Activated CD4-positive, alpha-beta T cell treated with anti-CD3 and anti-CD28 coated beads, Interleukin-2, amount 50 U/mL, for 16 hours (primary cell): ENCODE data around the gene ASTN2.
A peak's percentile ranks its signal among the peaks of the same experiment; 100 is the strongest.
"Not testable (repeated sequence)": the region's sequence is repeated elsewhere in the genome, so short reads cannot be mapped to it uniquely, and the experiment has no call there.

Source experiments
- DNase-seq: peaks from one replicate; pipeline ENCODE4 v3.0.0-alpha.2; 2020

Gene ASTN2

DNA sequence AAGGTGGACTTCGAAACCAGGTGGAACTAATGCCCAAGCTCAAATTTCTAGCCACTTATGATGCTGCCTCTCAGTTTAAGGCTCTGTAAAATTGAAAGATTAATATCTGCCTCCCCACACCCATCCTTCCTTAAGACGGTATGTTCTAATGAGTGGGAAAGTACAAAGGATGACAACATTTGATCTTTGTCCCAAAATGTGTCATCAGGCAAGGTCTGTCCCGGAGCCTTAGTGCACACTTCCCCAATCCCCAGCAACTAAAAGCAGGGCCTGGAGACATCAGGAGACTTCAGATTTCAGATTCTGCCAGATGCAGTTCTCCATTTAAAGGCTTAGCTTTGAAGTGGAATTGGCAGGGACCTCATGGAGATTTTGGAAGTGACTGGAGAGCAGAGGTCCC is 316.5 kb downstream of the ASTN2 start:
- no peak for DNase-seq

GRCh38 chr9:117097761-117098160 is 317.1 kb downstream of the ASTN2 start:
- DNase-seq = no peak

- no peak for DNase-seq
These were observed 318.7 kb downstream of the ASTN2 start for GRCh38 chr9:117096138-117096537.

- no peak for DNase-seq
These were observed 319.8 kb downstream of the ASTN2 start for GRCh38 chr9:117095081-117095480.

- no peak for DNase-seq
These were observed 320.7 kb downstream of the ASTN2 start for GRCh38 chr9:117093891-117094844.

GRCh38 chr9:117092582-117092981 is 322.3 kb downstream of the ASTN2 start:
- no peak for DNase-seq

DNA sequence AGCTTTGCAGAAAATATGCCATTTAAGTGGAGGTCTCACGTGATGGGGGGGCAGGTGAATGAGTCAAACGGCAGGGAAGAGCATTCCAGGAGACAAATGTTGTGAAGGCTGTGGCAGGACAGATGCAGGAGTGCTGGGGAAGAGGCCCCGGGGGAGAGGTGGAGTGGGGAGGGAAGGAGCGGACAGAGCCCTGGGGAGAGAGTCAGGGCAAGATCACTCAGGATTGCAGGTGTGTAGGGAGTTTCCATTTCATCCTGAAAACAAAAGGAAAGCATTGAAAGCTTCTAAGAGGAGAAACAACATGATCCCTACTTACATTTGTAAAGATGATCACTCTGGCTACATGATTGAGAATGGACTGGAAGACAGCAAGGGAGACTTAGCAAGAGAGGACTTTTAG is 323.3 kb downstream of the ASTN2 start:
- DNase-seq = no peak

- DNase-seq = no peak
These were observed 326.1 kb downstream of the ASTN2 start for GRCh38 chr9:117088786-117089185.

GRCh38 chr9:117088140-117088539 is 326.7 kb downstream of the ASTN2 start:
- DNase-seq = no peak

GRCh38 chr9:117084221-117084620 is 330.6 kb downstream of the ASTN2 start:
- no peak for DNase-seq

DNA sequence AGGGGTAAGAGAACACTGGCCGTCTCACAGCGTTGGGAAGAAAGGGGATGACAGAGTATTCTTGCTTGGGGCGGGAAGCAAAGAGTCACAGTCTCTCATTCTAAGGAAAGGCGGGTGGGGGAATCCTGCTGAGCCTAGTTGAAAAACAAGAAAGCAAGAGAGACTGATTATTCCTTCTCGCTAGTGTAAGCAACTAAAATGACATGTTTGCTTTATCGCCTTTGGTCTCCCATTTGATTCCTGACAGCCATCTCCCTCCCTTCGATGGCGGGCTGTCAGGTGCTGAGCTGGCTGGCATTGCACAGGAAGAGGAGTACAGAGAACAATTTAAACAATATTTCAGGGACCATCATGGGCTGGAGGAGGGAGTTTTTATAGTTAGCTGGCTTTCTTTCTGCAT is 331.3 kb downstream of the ASTN2 start:
- no peak for DNase-seq

GRCh38 chr9:117081641-117082317 is 333.1 kb downstream of the ASTN2 start:
- DNase-seq = no peak

DNA sequence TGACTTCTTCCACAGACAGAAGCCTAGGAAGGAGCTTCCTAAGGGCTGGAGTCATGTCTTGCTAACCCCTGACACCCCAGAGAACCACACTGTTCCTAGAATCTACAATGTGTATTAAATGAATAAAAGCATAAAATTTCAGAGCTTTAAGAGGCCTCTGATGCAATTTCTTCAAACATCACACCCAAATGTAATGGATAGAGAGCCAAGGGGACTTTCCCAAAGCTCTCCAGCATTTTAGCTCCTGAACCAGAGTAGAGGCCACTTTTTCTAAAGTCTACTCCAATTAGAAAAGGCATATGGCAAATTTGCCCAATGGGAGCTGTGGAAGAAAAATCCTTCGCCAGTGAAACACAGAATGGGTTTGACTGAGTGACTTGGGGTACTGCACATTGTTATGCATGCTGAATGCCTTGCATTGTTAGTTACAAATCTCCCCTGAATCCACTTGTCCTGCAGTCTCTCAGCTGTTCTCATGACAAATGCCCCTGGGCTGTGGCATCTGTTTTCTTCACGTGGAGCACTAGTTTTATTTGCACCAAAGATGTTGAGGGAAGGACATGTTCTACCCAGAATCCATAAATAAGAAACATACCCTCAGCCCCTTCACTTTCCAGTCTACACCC is 334.0 kb downstream of the ASTN2 start:
- no peak for DNase-seq

- DNase-seq = no peak
These were observed 338.1 kb downstream of the ASTN2 start for GRCh38 chr9:117076571-117077290.

DNA sequence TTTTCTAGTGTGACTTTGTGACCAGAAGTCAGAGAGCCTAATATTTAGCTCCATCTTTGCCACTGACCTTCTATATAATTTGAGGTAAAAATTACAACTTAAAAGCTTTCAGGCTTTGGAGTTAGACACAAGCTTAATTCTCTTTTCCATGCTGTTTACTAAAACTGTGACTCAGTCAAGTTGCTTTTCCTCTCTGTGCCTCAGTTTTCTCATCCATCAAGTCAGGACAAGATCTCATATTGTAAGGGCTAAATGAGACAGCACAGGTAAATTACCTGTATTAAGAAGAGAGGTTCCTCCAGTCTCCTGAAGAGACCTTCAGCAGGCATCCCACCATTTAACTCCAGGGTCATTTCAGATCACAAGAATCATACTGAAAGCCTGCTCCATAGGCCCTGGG is 339.2 kb downstream of the ASTN2 start:
- DNase-seq = no peak

- DNase-seq = no peak
These were observed 339.9 kb downstream of the ASTN2 start for GRCh38 chr9:117074784-117075520.

DNA sequence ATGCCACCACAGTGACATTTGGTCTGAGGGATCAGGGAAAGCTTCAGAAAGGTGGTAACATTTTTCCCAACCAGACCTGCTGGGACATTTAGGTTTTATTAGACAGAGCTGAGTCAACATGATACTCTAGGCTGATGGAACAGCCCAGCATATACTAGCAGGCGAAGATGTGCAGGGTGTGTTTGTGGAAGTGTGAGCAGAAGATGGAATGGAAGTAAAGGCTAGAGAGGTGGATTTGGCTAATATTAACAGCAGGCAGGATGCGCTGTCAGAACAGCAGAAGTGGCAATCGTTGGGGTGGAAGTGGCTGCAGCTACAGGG is 340.6 kb downstream of the ASTN2 start:
- DNase-seq = no peak

- peak; percentile 4 for DNase-seq
These were observed 341.1 kb downstream of the ASTN2 start for GRCh38 chr9:117073539-117074341.

DNA sequence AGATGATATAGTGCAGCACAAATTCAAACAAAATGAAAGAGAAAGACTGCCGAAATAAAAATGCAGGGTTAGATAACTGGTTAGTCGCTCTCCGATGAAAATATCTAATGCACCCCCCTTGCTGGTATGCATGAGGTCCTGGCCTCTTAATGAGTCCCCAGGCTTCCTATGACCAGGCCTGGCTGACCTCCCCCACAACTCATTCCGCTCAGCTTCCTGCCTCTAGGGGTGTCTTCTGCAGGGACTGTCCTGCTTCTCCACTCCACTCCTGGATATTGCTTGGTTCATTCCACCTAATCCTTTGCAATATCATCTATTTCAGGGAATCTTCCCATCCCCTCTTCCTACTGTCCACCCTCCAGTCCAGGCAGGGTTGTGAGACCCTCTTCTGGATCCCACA is 341.8 kb downstream of the ASTN2 start:
- no peak for DNase-seq

DNA sequence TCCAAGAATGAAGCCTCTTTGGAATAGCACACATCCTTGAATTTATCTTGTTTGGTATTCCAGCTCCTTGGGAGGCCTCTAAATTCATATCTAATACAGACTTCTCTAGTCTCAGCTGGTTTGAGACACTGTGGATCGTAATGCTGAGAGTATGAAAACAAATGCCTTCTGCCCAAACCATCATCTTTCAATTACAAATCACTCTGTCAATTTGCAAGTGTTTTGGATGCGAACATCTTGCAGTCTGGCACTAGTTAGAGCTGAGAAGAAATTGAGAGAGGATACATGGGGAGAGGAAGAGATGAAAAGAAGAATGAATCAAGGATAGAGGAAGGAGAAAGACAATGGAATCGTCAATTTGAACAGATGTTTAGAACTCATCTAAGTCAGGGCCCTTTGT is 342.6 kb downstream of the ASTN2 start:
- no peak for DNase-seq

- not testable (repeated sequence) for DNase-seq
These were observed 343.1 kb downstream of the ASTN2 start for GRCh38 chr9:117071673-117072207.
